ENCODE data around the gene ARID1A.
A peak's percentile ranks its signal among the peaks of the same experiment; 100 is the strongest.

The ARID1A gene

GRCh38 chr1:26768755-26769154 is 72.9 kb downstream of the ARID1A start:
- no peak for DNase-seq

- DNase-seq = no peak
Measured at GRCh38 chr1:26771285-26771642, 75.4 kb downstream of the ARID1A start.

- no peak for DNase-seq
Measured at GRCh38 chr1:26771643-26772321, 76.0 kb downstream of the ARID1A start.

GRCh38 chr1:26772687-26773086 is 76.9 kb downstream of the ARID1A start:
- no peak for DNase-seq

- no peak for DNase-seq
Measured at GRCh38 chr1:26774462-26774861, 78.6 kb downstream of the ARID1A start.

DNA sequence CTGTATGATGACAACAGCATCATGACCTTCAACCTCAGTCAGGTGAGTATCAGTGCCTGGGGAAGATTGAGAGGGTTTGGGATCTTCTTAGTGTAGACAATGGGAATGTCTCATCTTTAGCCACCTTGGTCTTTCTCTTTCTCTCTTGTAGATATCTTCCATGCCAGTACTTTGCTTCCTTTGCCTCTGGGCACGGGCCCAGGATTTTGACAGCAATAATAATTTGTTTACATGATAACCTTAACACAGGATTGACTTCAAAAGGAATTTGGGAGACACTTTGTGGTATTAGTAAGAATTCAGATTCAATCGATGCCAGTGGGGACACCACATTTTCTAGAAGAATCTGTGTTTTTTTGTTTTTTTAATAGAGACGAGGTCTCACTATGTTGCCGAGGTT is 79.9 kb downstream of the ARID1A start:
- DNase-seq = no peak

DNA sequence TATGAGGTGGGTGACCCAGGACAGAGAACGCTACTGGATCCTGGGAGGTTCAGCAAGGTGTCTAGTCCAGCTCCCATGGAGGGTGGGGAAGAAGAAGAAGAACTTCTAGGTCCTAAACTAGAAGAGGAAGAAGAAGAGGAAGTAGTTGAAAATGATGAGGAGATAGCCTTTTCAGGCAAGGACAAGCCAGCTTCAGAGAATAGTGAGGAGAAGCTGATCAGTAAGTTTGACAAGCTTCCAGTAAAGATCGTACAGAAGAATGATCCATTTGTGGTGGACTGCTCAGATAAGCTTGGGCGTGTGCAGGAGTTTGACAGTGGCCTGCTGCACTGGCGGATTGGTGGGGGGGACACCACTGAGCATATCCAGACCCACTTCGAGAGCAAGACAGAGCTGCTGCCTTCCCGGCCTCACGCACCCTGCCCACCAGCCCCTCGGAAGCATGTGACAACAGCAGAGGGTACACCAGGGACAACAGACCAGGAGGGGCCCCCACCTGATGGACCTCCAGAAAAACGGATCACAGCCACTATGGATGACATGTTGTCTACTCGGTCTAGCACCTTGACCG is 83.4 kb downstream of the ARID1A start:
- DNase-seq = no peak

- DNase-seq = no peak
Measured at GRCh38 chr1:26780344-26780957, 84.6 kb downstream of the ARID1A start.

GRCh38 chr1:26781206-26781825 is 85.5 kb downstream of the ARID1A start:
- no peak for DNase-seq

DNA sequence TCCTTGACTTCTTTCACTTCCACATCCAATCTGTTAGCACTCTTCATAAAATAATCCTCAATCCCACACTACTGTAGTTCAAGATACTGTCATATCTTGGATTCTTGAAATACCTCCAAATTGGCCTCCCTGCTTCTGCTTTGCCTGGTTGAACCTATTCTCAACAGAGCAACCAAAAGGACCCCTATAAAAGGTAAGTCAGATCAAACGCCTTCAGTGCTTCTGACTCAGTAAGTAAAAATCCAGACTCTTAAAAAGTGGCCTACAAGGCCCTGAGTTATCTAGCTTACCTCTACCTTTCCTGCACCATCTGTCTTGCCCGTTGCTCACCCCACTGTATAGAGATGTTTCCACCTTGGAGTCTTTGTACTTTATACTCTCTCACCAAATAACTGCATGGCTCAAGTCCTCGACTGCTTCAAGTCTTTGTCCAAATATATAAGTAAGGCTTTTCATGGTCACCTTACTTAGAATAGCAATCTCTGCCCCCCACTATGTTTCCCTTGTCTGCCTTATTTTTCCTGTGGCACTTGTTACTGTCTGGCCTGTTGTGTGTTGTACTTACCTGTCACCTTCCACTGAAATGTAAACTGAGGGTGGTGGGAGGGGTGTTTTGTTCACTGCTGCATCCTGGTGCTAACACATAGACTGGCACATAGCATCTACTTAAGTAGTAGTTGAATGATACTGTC is 86.9 kb downstream of the ARID1A start:
- no peak for DNase-seq

GRCh38 chr1:26783646-26784022 is 87.8 kb downstream of the ARID1A start:
- no peak for DNase-seq

- no peak for DNase-seq
Measured at GRCh38 chr1:26784023-26784871, 88.4 kb downstream of the ARID1A start.

DNA sequence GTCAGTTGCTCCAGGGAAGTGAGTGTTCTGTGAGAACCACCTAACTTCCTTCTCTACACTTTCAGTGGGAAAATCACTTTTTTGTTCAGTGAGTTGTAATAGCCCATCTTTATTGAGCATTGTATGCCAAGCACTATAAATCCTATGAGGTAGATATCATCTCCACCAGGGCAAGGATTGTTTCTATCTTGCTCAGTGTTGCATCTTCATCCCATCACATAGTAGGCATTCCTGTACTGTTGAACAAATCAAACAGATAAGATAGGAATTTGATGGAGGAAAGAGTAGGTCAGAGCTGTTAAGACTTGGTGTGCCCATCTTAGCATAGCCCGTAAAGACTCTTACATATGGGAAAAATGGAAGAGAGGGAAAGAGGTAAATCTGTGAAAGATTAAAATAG is 89.1 kb downstream of the ARID1A start:
- DNase-seq = no peak

- no peak for DNase-seq
Measured at GRCh38 chr1:26785611-26786436, 90.0 kb downstream of the ARID1A start.

DNA sequence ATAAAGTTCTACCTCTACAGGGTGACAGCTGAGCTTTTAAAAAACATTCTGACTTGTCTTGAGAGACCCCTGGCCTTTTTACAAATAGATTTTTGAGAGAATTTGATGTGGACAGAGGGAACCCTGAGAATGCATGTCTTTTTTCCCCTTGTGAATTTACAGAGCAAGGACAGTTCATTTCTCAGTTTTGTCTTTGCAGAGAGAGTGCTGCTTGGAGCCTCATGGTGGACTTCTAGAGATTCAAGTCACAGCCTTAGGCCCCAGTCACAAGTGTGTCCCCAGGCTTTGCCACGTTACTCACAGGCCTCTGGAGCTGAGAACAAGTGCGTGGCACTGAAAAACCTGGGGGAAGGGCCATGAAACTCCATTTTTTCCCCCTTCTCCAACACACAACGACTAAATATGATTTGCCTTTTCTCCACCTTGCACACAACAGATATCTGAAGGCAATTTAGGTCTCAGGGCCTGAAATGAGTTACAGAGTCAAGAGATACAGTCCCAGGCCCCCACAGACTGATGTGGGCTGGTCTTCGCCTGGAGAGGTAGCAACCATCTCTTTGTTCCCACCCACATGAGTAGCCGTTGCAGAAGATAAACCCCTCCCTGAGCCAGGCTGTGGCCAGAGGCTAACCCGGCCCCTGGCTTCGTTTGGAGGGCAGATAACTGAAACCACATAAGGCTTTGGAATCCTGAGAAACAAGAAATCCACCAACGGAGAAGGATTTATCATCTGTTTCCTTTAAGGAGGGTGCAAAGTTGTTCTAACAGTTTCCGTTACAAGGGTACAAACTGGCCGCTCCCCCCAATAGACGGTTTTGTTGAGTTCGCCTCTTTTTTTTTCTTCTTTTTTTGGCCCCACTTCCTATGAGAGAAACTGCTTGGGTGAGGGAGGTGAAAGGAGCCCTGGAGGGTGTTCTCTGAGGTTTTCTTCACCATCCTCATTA is 90.9 kb downstream of the ARID1A start:
- DNase-seq = no peak

DNA sequence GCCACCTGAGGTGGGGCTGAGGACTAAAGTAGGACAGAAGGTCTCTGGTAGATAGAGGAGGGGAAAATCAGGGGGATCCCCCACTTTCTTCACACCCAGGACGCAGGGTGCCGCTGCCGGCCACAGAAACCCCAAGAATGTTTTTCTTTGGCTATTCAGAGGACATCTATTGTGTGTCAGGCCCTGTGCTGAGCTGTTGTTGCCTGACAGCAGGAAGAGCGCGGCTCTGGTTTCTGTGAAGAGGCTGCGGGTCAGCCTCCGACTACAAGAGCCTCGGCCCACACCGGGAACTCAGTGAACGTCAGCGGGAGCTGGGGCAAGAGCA is 91.5 kb downstream of the ARID1A start:
- DNase-seq = no peak

GRCh38 chr1:26787706-26788514 is 92.1 kb downstream of the ARID1A start, which contains the start of gene PIGV:
Gene PIGV (plus strand): TSS chr1:26787950. CDS start chr1:26790816, 2,866 bp downstream.
- DNase-seq = peak; percentile 58

- DNase-seq = no peak
Measured at GRCh38 chr1:26788515-26788785, 92.6 kb downstream of the ARID1A start.

- DNase-seq = peak; percentile 53
Measured at GRCh38 chr1:26788836-26789611, 93.2 kb downstream of the ARID1A start.
